Stimulated activated CD8-positive, alpha-beta memory T cell treated with anti-CD3 and anti-CD28 coated beads, Interleukin-12 subunit alpha, Interleukin-12 subunit beta, amount 100 ng/mL, for 4 hours (primary cell): ENCODE measurements around the gene NUP88.

Experiments
- DNase-seq: peaks from one replicate; pipeline ENCODE4 v3.0.0-alpha.2; 2020; ENCODE audit warnings: low read depth

NUP88 gene

DNA sequence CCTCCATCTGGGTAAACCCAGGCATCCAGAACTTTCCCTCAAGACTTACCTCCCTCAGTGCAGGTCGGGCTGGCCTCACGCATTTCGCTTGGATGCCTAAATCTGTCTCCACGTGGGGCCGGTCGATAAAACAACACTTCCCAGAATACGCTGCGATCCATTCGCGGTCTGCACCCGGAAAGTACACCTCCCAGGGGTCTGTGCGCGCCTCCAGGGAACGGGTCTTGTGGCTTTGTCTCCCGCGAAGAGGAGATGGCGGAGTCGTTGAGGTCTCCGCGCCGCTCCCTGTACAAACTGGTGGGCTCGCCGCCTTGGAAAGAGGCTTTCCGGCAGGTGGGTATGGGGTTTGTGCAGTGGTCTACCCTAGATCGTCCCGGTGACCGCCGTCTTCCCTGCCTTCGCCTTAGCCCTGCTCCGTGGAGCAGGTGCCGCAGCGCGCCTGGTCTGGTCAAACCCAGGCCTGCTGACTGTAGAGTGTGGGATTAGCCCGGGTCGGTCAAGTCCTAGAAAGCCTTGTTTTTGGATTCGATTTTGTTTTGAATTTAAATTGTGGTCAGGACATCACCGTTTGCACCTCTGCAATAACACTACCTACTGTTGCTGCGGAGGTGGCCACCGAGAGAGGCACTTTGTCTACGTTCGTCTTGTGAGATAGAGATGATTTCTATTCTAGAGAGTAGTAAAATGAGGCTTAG lies 644 bp upstream of the NUP88 start, which contains the start of gene RPAIN:
TSS of gene RPAIN (plus strand) at position 224 of the 695 bp plus-strand sequence. CDS start at position 253, 29 bp downstream.
- peak; percentile 73 for DNase-seq

DNA sequence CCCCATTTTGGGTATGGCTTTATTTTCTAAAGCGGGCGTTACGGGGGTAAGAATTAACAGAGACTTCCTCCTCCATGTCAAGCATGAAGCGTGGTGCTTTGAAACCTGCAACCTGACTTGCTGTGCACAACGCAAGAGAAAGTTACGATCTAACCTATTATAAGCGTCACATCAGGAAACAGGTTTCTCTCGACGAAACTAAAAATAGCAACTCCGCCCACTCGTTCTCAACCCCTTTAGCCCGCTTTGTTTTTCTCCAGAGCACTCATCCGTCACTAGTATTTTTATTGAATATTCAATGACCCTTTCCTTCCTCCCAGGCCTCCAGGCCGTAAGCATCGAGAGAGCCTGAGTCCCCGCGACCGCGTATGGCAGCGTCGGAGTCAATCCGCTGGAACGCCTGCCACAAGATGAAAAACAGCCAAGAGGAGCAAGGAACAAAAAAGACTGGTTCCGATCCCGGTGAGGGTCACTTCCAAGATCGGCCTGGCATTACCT lies 555 bp downstream of the NUP88 start:
- peak; percentile 31 for DNase-seq

DNA sequence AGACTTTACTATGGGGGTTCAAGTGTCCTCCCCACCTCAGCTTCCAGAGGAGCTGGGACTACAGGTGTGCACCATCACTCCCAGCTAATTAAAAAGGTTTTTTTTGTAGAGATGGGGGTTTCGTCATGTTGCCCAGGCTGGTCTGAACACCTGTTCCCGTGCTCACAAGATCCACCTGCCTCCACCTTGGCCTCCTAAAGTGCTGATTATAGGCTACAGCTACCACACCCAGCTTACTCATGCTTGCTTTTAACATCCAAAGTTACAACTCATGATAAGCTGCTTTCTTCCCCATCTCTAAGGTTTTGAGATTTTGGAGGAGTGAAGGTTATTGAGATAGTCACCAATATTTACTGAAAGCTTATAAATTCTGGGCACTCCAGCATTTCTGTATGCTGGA lies 2.6 kb downstream of the NUP88 start:
- no peak for DNase-seq

DNA sequence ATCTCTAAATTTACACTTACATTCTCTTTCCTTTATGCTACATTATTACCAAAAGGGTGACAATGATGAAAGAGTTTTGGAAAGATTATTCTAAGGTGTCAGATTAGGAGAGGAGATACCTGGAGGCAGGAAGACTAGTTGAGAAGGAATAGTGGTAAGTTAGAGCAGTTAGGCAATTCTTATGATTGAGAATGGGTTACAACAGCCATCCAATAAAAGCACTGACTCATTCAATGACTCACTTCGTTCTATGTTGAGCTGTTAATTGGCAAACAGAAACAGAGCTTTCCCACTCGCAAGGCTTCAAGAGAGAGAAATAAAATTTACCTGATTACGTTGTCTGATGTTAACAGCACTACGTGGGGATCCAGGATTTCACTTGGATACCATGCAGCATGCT lies 5.8 kb downstream of the NUP88 start:
- no peak for DNase-seq

DNA sequence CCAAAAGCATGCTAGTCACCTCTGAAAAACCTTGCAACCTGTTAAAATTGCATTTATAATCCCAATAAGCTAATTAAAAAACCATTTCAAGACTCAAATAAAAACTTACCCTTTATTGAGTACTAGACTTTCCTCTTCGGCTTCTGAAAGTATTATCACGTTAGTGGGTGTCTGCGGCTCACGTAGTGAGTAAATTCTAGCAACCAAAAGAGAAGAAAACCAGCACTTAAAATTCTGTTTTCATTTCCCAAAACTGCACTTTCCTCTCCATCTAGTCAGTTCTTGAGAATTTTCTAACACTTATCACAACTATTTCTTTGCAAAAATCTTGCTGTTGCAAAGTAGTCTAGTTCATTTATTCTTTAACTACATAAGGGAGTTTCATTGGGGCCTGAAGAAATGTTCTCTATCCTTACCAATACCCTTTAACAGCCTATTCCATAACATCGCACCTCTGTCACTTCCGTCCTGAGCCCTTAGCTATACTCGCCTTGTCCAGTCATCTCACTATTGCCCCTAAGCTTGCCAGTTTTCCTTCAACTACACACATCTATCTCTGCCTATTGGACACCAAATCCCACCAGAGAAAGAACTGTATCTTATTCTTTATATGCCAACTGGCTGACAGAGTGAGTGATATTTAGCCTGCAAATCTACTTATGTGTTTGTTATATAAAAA lies 8.7 kb downstream of the NUP88 start:
- no peak for DNase-seq

DNA sequence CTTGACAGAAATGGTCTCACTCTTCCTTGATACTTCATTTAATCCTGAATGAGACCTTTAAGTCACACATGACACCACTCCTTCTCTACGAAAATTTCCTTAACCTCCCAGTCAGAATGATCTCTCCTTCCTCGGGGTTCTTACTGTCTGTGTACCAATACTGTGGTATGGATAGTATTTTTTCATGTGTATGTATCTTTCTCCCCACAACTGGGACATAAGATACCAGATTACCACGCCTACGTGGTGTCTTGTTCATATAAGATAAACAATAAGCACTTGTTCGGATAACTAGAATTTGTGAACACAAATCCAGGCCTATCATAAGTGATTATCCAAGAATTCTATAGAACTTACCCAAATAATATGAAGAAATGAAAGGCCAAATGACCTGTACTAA lies 11.3 kb downstream of the NUP88 start:
- DNase-seq: no peak

DNA sequence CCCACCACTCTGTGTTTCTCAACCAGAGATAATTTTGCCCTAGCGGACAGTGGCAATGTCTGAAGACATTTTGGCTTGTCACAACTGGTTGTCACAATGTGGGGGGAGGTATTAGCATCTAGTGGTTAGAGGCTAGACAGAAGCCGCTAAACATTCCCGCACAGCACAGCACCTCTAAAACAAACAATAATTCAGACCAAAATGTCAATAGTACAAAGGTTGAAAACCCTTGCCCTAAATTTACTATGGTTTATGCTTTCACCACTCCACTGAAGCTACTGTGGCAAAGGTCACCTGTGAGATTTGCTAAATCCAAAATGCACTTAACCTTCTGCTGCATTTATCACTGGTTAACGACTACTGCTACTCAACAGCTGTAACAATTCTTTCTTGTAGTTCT lies 14.1 kb downstream of the NUP88 start:
- DNase-seq: no peak

DNA sequence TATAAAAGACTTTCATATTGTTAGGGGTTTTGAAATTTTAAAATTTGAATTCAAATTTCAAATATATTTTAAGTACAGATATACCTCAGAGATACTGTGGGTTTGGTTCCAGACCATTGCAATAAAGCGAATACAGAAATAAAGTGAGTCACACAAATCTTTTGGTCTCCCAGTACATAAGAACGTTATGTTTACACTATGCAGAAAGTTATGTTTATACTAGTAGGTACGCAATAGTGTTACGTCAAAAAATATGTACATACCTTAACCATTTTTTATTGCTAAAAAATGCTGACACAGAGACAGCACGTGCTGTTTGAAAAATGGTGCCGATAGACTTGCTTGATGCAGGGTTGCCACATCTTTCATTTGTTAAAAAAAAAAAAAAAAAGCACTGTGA lies 19.7 kb downstream of the NUP88 start:
- no peak for DNase-seq

DNA sequence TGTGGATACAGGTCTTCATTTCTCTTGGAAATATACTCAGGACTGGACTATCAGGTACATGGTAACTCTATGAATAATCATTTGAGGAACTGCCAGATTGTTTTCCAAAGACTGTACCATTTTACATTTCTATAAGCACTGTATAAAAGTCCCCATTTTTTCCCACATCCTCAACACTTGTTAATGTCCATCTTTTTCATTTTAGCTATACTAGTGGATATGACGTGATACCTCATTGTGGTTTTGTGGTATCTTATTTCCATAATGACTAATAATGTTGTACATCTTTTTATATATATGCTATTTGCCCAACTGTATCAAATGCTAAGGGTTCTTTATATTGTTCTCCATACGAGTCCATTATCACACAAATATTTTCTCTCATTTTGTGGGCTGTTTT lies 22.9 kb downstream of the NUP88 start:
- DNase-seq: no peak

DNA sequence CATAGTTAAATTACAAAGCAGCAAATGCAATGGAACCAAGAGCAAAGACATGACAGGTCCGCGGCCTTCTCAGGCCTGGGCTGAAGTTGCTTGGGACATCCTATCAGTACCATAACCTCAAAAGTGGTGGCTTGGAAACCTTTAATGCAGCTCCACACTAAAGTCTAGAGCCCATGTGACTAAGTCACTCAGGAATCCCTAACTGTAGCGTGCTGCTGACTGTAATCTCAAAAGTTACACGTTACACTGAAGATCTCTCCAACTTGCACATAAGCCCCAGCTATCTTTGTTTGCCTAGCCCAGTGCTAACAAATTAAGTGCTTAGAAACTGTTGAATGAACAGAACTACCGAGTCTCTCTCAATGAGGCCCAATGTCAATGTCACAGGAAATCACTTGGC lies 27.8 kb downstream of the NUP88 start:
- no peak for DNase-seq

DNA sequence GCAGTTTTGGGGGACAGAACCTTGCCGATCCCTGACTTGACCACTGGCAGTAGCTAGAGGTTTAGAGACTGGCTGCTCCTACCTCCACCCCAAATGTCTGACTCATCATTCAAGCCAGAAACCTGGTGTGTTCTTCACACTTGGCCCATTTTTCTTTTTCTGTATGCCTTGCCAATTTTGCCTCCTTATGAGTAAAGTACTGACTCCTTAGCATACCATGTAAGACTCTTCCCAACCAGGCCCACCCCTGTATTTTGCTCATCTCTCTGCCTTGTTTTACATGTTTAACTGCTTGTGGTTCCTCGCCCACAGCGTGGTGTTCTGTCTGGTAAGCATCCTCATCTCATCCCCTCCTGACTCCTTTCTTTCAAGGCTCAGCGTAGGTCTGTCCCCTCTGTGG lies 37.9 kb downstream of the NUP88 start:
- DNase-seq: no peak

DNA sequence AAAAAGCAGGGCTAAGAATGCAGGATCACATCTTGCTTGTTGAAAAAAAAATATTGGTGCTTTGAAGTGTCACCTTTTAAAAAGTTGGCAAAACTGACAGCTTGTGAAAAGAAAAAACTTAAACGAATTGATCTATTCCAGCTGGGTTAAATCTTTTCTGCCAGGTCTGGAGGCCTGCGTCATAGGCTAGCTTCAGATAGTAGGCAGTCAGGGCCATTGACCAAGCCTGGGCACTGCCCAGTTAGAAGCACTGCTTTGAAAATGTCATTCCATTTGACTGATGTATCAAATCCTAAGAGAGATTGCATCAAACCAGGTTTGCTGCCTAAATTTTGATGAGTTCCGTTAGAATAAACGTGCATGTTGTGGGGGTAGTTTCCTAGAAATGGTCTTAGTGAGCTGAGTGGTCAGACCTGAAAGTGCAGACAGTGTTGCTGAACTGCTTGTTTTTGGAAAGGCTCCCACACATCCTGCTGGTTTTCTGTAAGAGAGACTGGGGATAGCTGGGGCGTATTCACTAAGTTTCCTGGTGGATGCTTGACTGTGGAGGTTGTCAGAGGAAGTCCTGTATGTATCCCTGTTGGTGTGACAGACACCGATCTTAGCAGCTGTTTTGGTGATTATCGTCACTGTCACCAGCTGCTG lies 38.8 kb downstream of the NUP88 start:
- no peak for DNase-seq

DNA sequence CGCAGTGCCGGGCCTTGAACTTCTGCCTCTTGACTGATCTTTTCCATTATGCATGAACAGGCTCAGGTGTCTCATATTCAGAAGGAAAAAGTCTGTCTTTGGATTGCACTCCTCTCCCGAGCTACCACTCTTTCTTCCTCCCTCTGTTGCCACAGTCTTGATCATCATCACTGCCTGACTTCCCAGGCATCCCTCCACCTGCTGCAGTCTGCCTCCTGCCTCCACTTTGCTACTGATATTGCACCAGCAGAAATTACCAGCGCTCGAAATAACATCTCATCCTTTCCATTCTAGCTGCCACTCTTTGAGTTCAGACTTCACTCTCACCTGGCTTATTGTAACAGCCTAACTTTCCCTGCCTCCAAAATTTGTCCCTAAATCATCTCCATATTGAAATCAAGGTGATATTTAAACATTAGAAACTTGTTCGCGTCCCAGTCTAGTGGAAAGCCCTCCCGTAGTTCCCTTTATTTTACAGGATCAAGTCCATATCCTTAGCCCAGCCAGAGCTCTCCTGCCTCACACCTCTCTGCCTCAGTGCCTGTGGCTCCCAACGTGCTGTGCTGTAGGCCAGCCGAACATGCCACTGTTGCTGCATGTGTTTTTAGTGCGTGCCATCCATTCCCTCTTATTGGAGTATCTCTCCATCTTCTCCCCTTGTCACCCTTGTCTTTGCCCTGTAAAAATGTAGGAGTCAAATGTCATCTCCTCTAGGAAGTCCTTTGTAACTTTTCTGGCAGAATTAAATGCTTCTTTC lies 39.9 kb downstream of the NUP88 start:
- DNase-seq: no peak

DNA sequence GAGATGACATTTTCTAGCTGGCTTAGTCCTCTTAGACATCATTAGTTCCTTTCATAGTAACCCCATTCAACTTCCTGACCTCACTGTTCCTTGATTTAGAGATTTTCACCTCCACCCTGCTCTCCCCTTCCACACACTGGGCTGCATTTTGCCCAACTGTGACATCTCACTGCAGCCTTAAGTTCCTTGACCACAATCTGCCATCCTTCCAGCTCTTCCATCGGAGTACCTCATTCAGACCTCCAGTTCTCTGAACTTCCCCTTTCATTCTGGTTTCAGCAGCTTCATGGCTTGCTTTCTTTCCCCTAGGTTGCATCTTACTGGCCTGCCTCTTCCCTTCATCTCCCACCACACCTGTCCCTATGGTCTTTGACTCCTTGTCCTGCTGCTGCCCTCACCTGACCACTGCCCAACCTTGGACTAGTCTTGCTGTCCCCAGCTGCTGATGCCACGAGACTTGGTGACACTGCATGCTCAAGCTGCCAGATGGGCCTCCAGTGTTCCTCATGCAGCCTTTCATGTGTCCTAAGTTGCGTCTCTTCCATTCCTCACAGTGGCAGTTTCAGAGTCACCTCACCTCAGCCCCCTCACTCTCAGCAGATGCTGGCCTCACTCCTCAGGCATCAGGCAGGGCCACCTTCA lies 40.8 kb downstream of the NUP88 start:
- no peak for DNase-seq

DNA sequence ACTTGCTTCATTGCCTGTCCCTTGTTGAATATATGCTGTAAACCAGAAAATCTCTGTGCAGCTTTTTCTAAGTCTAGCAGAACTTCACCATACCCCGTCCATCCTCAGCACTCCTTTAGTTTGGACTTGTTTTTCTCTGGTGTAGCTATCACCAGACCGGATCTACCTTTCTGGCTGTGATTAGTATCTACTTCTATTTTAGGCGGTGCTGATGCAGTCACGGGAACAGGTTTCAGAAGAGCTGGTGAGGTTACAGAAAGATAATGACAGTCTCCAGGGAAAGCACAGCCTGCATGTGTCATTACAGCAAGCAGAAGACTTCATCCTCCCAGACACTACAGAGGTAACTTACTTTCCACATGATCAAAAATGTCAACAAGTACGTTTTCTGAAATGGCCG lies 46.4 kb downstream of the NUP88 start:
- no peak for DNase-seq

DNA sequence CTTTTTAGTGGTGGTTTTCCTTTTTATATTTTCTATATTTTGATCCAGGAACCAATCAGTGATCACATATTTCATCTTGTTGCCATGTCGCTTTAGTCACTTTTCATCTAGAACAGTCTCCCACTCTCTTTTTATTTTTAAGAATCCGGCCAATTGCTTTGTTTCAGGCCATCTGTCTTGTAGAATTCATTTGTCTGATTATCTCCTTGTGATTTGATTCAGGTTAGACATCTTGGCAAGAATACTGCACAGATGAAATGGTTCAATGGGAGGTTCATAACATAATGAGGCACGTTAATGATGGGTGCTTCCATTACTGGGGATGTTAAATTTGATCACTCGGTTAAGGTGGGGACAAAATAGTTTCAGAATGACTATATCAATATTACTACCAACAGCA lies 49.1 kb downstream of the NUP88 start:
- DNase-seq: no peak

DNA sequence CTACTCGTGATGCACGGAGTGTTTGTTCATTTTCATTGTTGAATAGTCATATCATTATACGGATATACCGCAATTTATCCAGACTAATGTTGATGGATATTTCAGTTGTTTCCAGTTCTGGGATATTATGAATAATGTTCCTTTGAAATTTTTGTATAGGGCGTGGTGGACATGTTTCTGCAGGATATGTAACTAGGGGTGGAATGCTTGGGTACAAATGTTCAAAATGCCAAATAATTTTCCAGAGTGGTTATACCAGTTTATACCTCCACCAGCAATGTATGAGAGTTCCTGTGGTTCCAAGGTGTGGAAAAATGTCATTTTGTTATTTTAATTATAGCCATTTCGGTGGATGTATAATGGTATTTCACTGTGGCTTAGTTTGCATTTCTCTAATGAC lies 53.6 kb downstream of the NUP88 start:
- DNase-seq: no peak

DNA sequence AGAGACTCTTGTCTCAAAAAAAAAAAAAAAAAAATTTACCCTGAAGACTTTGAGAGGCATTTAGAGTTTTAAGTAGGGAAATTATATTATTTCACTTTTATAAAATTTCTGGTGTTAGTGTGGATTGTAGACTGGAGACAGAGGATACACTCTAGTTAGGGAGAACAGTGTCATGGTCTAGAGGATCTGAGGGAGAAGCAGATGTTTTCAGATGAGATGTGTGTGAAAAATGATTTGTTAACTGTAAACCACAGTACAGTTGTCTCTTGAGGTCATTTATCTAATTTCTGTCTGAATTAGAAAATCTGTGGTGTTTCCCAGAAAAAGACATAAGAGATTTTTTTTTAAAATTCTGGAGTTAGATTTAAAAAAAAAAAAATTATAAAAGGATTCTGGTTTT lies 54.8 kb downstream of the NUP88 start:
- DNase-seq: no peak

DNA sequence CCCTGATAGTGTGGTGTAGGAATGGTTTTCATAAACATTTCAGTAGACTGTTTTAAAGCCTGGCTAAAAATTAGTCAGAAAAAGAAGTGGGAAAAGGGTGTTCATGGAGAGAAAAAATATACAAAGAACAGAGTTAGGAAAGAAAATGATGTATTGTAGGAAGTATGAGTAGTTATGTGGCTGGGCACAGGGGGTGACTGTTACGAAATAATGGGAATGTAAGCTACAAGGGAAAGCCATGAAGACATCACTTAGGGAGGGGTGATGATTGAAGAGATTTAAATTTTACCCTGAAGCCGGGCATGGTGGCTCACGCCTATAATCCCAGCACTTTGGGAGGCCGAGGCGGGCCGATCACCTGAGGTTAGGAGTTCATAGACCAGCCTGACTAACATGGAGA lies 55.3 kb downstream of the NUP88 start:
- no peak for DNase-seq

DNA sequence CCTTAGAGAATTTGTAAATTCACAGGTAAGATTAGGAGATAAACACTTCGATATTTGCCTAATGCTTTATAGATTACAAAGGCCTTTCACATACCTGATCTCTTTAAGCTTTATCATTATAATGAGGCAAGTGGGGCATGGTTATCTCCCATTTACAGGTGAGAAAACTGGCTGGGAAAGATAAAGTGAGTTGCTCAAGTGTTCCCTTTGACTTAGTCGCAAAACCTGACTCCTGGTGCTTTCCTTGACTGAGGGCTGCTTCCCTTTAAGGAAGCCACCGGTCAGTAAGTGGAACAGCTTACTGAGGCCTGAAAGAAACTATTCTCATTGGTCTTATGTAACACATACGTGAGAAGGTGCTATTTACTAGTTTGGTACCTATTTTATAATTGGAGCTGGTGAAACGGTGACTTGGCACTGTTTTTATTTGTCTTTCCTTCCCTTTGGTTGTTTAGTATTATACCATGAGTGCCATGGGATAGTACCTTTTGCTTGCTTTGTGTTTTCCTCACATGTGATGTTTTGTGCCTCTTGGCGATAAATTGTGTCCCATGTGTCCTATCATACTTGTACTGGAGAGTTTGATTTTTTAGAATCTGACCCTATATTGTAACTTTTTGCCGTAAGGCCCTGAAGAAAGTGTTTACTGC lies 57.2 kb downstream of the NUP88 start:
- DNase-seq: no peak

DNA sequence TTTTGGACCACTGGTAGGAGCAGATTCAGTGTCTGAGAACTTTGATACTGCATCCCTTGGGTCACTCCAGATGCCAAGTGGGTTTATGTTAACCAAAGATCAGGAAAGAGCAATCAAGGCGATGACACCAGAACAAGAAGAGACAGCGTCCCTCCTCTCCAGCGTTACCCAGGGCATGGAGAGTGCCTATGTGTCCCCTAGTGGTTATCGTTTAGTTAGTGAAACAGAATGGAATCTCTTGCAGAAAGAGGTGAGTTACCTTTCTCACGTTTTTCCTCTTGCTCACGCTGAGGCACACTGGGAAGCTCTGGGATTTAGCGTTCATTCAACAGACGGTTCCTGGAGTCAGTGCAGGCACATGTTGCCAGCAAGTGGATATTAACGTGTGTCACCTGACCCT lies 58.0 kb downstream of the NUP88 start:
- no peak for DNase-seq
